ENCODE results near the gene HTR7. TPM values are rescaled to one million over a fixed set of nuclear protein-coding genes. Genes with fewer than 3 reads are reported as not detected.

HTR7 gene
- total and polyA plus RNA-seq, 7 donors: 0.31 to 1.4 (median 0.75) TPM; not detected in 1

GRCh38 chr10:90787393-90788198, 70.2 kb downstream of the HTR7 start:
- H3K27ac ChIP-seq: no peak overlapping the region
- DNase-seq: no peak
- H3K36me3 ChIP-seq: no peaks in the 10 kb centered on the region
- H3K4me3 ChIP-seq: no peak overlapping the region
- no peak for TF ChIP-seq POLR2AphosphoS5 (IDR thresholded peaks at IDR 0.05)
- TF ChIP-seq, protein P1, sequence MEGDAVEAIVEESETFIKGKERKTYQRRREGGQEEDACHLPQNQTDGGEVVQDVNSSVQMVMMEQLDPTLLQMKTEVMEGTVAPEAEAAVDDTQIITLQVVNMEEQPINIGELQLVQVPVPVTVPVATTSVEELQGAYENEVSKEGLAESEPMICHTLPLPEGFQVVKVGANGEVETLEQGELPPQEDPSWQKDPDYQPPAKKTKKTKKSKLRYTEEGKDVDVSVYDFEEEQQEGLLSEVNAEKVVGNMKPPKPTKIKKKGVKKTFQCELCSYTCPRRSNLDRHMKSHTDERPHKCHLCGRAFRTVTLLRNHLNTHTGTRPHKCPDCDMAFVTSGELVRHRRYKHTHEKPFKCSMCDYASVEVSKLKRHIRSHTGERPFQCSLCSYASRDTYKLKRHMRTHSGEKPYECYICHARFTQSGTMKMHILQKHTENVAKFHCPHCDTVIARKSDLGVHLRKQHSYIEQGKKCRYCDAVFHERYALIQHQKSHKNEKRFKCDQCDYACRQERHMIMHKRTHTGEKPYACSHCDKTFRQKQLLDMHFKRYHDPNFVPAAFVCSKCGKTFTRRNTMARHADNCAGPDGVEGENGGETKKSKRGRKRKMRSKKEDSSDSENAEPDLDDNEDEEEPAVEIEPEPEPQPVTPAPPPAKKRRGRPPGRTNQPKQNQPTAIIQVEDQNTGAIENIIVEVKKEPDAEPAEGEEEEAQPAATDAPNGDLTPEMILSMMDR (IDR thresholded peaks at IDR 0.05): peak in 3 of 4 experiments; percentile 17 to 64 (median 28)
- TF ChIP-seq EP300 (IDR thresholded peaks at IDR 0.05): no peak
- no peak for TF ChIP-seq POLR2A (IDR thresholded peaks at IDR 0.05)
- no peaks in the 10 kb centered on the region for H3K4me1 ChIP-seq
- no peaks in the 10 kb centered on the region for H3K9me3 ChIP-seq
- H3K27me3 ChIP-seq: no peaks in the 10 kb centered on the region
- intact Hi-C loops (cut with DNase I): loop anchor here (5.0 kb wide), 1 partner anchor 995 kb away; no protein-coding TSS in a partner anchor
- WGBS, 2 donors: 52 to 80% methylated on average over 9 of the region's 9 CpGs

- no peak for DNase-seq
- Histone ChIP-seq H3K36me3 (no peaks in the 10 kb centered on the region), H3K4me1 (no peaks in the 10 kb centered on the region), H3K4me3 (no peak overlapping the region), H3K9me3 (no peaks in the 10 kb centered on the region), H3K27ac (no peak overlapping the region), H3K27me3 (no peaks in the 10 kb centered on the region)
- WGBS, 2 donors: 59 to 79% methylated on average over 4 of the region's 4 CpGs
- intact Hi-C loops (cut with DNase I): loop anchor here (5.0 kb wide), 1 partner anchor 993 kb away; no protein-coding TSS in a partner anchor
- no peak for TF ChIP-seq POLR2AphosphoS5 (IDR thresholded peaks at IDR 0.05)
- no peak for TF ChIP-seq POLR2A (IDR thresholded peaks at IDR 0.05)
- TF ChIP-seq, protein P1 (IDR thresholded peaks at IDR 0.05): no peak
- no peak for TF ChIP-seq EP300 (IDR thresholded peaks at IDR 0.05)
Observed at GRCh38 chr10:90785782-90786181, 72.1 kb downstream of the HTR7 start.

DNA sequence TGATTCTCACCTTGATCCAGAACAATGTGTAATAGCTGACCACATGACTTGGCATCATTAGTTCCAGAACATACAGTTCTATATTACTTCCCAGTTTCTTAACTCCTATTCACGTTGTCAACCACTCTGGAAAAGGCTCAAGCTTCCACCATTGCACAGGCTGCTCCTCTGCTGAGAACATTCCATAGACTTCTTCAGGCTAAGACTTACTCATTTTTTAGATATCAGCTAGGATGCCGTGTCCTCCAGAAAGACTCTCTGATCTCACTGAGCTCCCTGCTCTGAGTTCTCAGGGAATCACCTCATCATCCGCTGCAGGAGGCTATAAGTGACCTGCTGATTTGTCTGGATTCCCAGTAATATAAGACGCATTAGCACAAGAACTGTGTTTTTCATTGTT, 73.1 kb downstream of the HTR7 start:
- TF ChIP-seq, protein P1 (IDR thresholded peaks at IDR 0.05): no peak
- WGBS, 2 donors: 62 to 74% methylated on average over 4 of the region's 4 CpGs
- Histone ChIP-seq H3K27ac (no peak overlapping the region), H3K9me3 (no peaks in the 10 kb centered on the region), H3K27me3 (no peaks in the 10 kb centered on the region), H3K4me1 (no peaks in the 10 kb centered on the region), H3K4me3 (no peak overlapping the region), H3K36me3 (no peaks in the 10 kb centered on the region)
- intact Hi-C loops (cut with DNase I): loop anchor here (5.0 kb wide), 1 partner anchor 992 kb away; no protein-coding TSS in a partner anchor
- DNase-seq: no peak

DNA sequence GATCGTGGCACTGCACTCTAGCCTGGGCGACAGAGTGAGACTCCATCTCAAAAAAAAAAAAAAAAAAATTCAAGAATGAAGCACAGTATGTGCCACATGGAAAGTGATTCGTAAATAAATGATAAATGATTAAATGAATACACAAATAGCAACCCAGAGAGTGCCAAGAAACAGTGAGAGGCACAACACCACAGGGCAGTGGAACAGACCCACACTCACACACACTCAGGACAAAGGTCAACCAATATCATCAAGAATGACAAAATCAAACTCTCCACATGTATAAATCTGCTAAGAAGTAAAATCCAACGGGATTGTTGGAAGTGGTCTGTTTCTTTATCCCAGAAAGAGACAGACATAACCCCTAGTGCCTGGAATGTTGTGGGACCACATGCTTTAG, 77.4 kb downstream of the HTR7 start:
- no peak overlapping the region for H3K4me3 ChIP-seq
- TF ChIP-seq EP300 (IDR thresholded peaks at IDR 0.05): no peak
- TF ChIP-seq, protein P1 (IDR thresholded peaks at IDR 0.05): no peak
- no peak for TF ChIP-seq POLR2AphosphoS5 (IDR thresholded peaks at IDR 0.05)
- no peak for TF ChIP-seq POLR2A (IDR thresholded peaks at IDR 0.05)
- H3K36me3 ChIP-seq: no peaks in the 10 kb centered on the region
- no peaks in the 10 kb centered on the region for H3K27me3 ChIP-seq
- intact Hi-C loops (cut with DNase I): no loop called here
- 79 to 83% methylated on average over 4 of the region's 4 CpGs for WGBS, 2 donors
- no peaks in the 10 kb centered on the region for H3K9me3 ChIP-seq
- DNase-seq: no peak
- H3K27ac ChIP-seq: no peak overlapping the region
- no peaks in the 10 kb centered on the region for H3K4me1 ChIP-seq
